GM12878 (cell line): ENCODE results near the gene MTF1. TPM values are rescaled to one million over a fixed set of nuclear protein-coding genes. Genes with fewer than 3 reads are reported as not detected.
"Not testable (repeated sequence)": the region's sequence is repeated elsewhere in the genome, so short reads cannot be mapped to it uniquely, and the experiment has no call there.

ENCODE experiments used
- ATAC-seq: fragments of 200-7000 bp; cut with Tn5 transposase; 3 replicates; pipeline ENCODE4 v1.9.1; 2020; ENCODE audit warnings: mild to moderate bottlenecking, moderate library complexity
- BruUV-seq: library from RNA; stranded (reverse); fragments of 400-500 nt; replicated peaks from 2 replicates; lab custom pipeline; 2021; lab: Mats Ljungman, UMichigan
- CTCF ChIA-PET: fragments of 300-600 bp; sonication (Branson Sonifier 250); formaldehyde crosslinking; extraction: SDS; loops from one replicate; lab custom pipeline; 2021; ENCODE audit warnings: inconsistent platforms; lab: Yijun Ruan, JAX
- POLR2A ChIA-PET: fragments of 350-600 bp; formaldehyde crosslinking; extraction: SDS; loops from one replicate; lab custom pipeline; 2021; ENCODE audit warnings: inconsistent platforms; lab: Charles Lee
- RAD21 ChIA-PET: fragments of 300-600 bp; sonication (Branson Sonifier 250); formaldehyde crosslinking; loops from one replicate; lab custom pipeline; 2023; ENCODE audit warnings: antibody characterized with exemption; ENCODE audit not compliant: unreplicated experiment; lab: Charles Lee
- SMC1A ChIA-PET: fragments of 300-600 bp; sonication (Branson Sonifier 250); formaldehyde crosslinking; loops from one replicate; lab custom pipeline; 2023; ENCODE audit not compliant: unreplicated experiment, uncharacterized antibody; lab: Charles Lee
- DNase-seq: peaks from one replicate; pipeline ENCODE4 v3.0.0-alpha.2; 2011; ENCODE audit warnings: low read depth, low spot score
- FAIRE-seq: peaks from 3 replicates; lab custom pipeline; 2011; peaks lifted over from hg19 to GRCh38; lab: Jason Lieb, UNC
- H2AFZ ChIP-seq: 2 replicates; pipeline ENCODE4 v1.6.0; 2011; ENCODE audit warnings: low read depth, low read length, control low read depth; ENCODE audit not compliant: control insufficient read depth
- H3K27ac ChIP-seq: 2 replicates; pipeline ENCODE4 v1.5.1; 2011; ENCODE audit warnings: control low read depth; ENCODE audit not compliant: control insufficient read depth, insufficient read depth
- H3K27me3 ChIP-seq, 2 experiments: replicated peaks in 1 of 2; 2 replicates each; pipeline versions ENCODE4 v1.6.0 to v1.6.1; 2011; ENCODE audit warnings: low read length in 1 of 2; ENCODE audit not compliant: control insufficient read depth in 2 of 2, insufficient read depth in 2 of 2
- H3K36me3 ChIP-seq, 2 experiments: 2 replicates each; pipeline ENCODE4 v1.5.1; 2011; ENCODE audit warnings: low read length in 1 of 2; ENCODE audit not compliant: control insufficient read depth in 2 of 2, insufficient read depth in 2 of 2
- H3K4me1 ChIP-seq: 2 replicates; pipeline ENCODE4 v1.6.1; 2011; ENCODE audit warnings: mild to moderate bottlenecking, low read length, moderate library complexity, mixed read lengths; ENCODE audit not compliant: control insufficient read depth, insufficient read depth
- H3K4me2 ChIP-seq: 2 replicates; pipeline ENCODE4 v1.6.0; 2011; ENCODE audit warnings: control low read depth; ENCODE audit not compliant: control insufficient read depth, insufficient read depth
- H3K4me3 ChIP-seq: fragments of 200-600 bp; sonication (generic); 2 replicates; pipeline ENCODE4 v1.5.1; 2016
- H3K79me2 ChIP-seq: 2 replicates; pipeline ENCODE4 v1.6.0; 2011; ENCODE audit warnings: low read length; ENCODE audit not compliant: control insufficient read depth, insufficient read depth
- H3K9ac ChIP-seq: 2 replicates; pipeline ENCODE4 v1.8.0; 2011; ENCODE audit warnings: low read length, control low read depth, mixed read lengths; ENCODE audit not compliant: control insufficient read depth, insufficient read depth
- H3K9me3 ChIP-seq: replicated peaks from 3 replicates; pipeline ENCODE4 v1.5.1; 2011; ENCODE audit warnings: mild to moderate bottlenecking, low read length; ENCODE audit not compliant: control insufficient read depth, insufficient read depth
- H4K20me1 ChIP-seq: 2 replicates; pipeline ENCODE4 v1.6.0; 2011; ENCODE audit not compliant: control insufficient read depth, insufficient read depth
- CHD1 ChIP-seq: IDR thresholded peaks from 2 replicates; pipeline ENCODE4 v1.6.1; 2012; ENCODE audit warnings: low read depth, low read length, improper control_type of control experiment
- EGR1 ChIP-seq, 2 experiments: IDR thresholded peaks; 1 replicate in 1 of 2; 2 replicates in 1 of 2; pipeline ENCODE4 v1.6.1; 2011 to 2012; ENCODE audit warnings: low read depth in 2 of 2, low read length in 2 of 2, borderline replicate concordance in 1 of 2, mild to moderate bottlenecking in 1 of 2, moderate library complexity in 1 of 2
- JUNB ChIP-seq: IDR thresholded peaks from 2 replicates; pipeline ENCODE4 v1.6.1; 2016; ENCODE audit warnings: antibody characterized with exemption, mild to moderate bottlenecking
- RAD51 ChIP-seq: fragments of 450-650 bp; IDR thresholded peaks from 2 replicates; pipeline ENCODE4 v1.6.1; 2016; ENCODE audit warnings: moderate library complexity, mild to moderate bottlenecking, inconsistent platforms
- SUPT20H ChIP-seq: IDR thresholded peaks from 2 replicates; pipeline ENCODE4 v1.6.1; 2011; ENCODE audit warnings: low read depth, mild to moderate bottlenecking, low read length, moderate library complexity, borderline replicate concordance; ENCODE audit not compliant: control insufficient read depth
- TAF1 ChIP-seq: IDR thresholded peaks from 2 replicates; pipeline ENCODE4 v1.6.1; 2011; ENCODE audit warnings: mild to moderate bottlenecking, low read depth, low read length, borderline replicate concordance
- ZZZ3 ChIP-seq: IDR thresholded peaks from 2 replicates; pipeline ENCODE4 v1.6.1; 2011; ENCODE audit warnings: low read depth; ENCODE audit not compliant: control insufficient read depth, insufficient read length
- WGBS: methylation state at CpG from one replicate; pipeline ENCODE4 v1.1.6; 2016; ENCODE audit warnings: low lambda C conversion rate; ENCODE audit not compliant: insufficient replicate concordance, insufficient coverage; ENCODE audit errors: missing lambda C conversion rate; 5-methylcytosine and 5-hydroxymethylcytosine counted together
- in situ Hi-C: fragments of 300-500 bp; cut with MboI; formaldehyde crosslinking; loops from 9 replicates; pipeline ENCODE4 v1.14.3; 2018; ENCODE audit warnings: mixed read lengths
- intact Hi-C: fragments of 100-400 bp; cut with micrococcal nuclease; formaldehyde crosslinking; loops from one replicate; pipeline ENCODE4 v1.14.2; 2022; ENCODE audit not compliant: unreplicated experiment
- polyA plus RNA-seq, 11 experiments: library from polyadenylated mRNA; depleted of rRNA in 4 of 11; unstranded in 6 of 11; stranded (reverse) in 5 of 11; fragments of >200 nt; fragmentation: Nextera tagmentation in 4 of 11; fragmentation: Illumina TruSeq in 1 of 11; extraction: Ambion mirVana in 4 of 11; extraction: Trizol in 1 of 11; gene quantifications; 1 replicate in 1 of 11; 2 replicates in 10 of 11; pipeline versions ENCODE4 v1.2.1 to v1.2.3, GENCODE V29; 2011 to 2016; ENCODE audit warnings: inconsistent platforms in 2 of 11, missing spikeins in 2 of 11, low read depth in 1 of 11
- total RNA-seq, 4 experiments: library from RNA; depleted of rRNA in 3 of 4; stranded (reverse); fragments of >200 nt in 3 of 4; fragmentation: Illumina TruSeq in 1 of 4; extraction: Trizol in 1 of 4; gene quantifications; 2 replicates each; pipeline versions ENCODE4 v1.2.1 to v1.2.3, GENCODE V29; 2013 to 2021

The MTF1 gene
- total and polyA plus RNA-seq, 10 of the 15 experiments (the other 5 are each of a cell fraction or from before 2014, with no cell fraction given): 2.2 to 20.4 (median 6.7) TPM

- ATAC-seq: peak; percentile 50; the same call in 1 of the 3 replicates
- no peaks in the 10 kb centered on the region for H4K20me1 ChIP-seq
- H2AFZ ChIP-seq: no peak overlapping the region
- in situ Hi-C loops (no loop called here), intact Hi-C loops (no loop called here)
- no TSS peak for BruUV-seq
- no peaks in the 10 kb centered on the region for H3K79me2 ChIP-seq
- no peak overlapping the region for H3K9ac ChIP-seq
- ChIA-PET SMC1A (interaction anchor here (0.9 to 1.5 kb wide), 3 partner anchors 14 to 34 kb away, joined by 3 to 4 read pairs (median 3); no protein-coding TSS in a partner anchor), CTCF (interaction anchor here (1.5 to 1.7 kb wide), 3 partner anchors 11 to 343 kb away, joined by 3 to 6 read pairs (median 3); no protein-coding TSS in a partner anchor), RAD21 (no interaction called here), POLR2A (no interaction called here)
- no peak for FAIRE-seq
- no peak overlapping the region for H3K4me3 ChIP-seq
- no peaks in the 10 kb centered on the region for H3K36me3 ChIP-seq
- no peak overlapping the region for H3K27ac ChIP-seq
- WGBS: 27% methylated on average over 4 of the region's 4 CpGs
- H3K27me3 ChIP-seq: no peaks in the 10 kb centered on the region; a peak in 1 of 4 replicates
- no peak for DNase-seq
- H3K4me1 ChIP-seq: no peaks in the 10 kb centered on the region
- no peaks in the 10 kb centered on the region for H3K9me3 ChIP-seq
- no peak overlapping the region for H3K4me2 ChIP-seq
- TF ChIP-seq CHD1: no peak
- TF ChIP-seq ZZZ3: no peak
- TF ChIP-seq EGR1 (IDR thresholded peaks at IDR 0.05; ENCODE audit: borderline replicate concordance in 1 of 2, low read depth in 2 of 2, low read length in 2 of 2): peak in 1 of 2 experiments; percentile 92; a peak in 2 of 3 replicates
- TF ChIP-seq SUPT20H: no peak
- TF ChIP-seq RAD51: no peak
- TF ChIP-seq JUNB: no peak
- no peak for TF ChIP-seq TAF1
These were observed 82.4 kb downstream of the MTF1 start for GRCh38 chr1:37776946-37777516.

DNA sequence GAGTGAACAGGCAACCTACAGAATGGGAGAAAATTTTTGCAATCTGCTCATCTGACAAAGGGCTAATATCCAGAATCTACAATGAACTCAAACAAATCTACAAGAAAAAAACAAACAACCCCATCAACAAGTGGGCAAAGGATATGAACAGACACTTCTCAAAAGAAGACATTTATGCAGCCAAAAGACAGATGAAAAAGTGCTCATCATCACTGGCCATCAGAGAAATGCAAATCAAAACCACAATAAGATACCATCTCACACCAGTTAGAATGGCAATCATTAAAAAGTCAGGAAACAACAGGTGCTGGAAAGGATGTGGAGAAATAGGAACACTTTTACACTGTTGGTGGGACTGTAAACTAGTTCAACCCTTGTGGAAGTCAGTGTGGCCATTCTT, 88.0 kb downstream of the MTF1 start:
- intact Hi-C loops, POLR2A ChIA-PET, H3K9me3 ChIP-seq, H3K9ac ChIP-seq, H3K27me3 ChIP-seq, ATAC-seq, FAIRE-seq, H3K4me2 ChIP-seq, H3K79me2 ChIP-seq, H3K4me1 ChIP-seq, RAD21 ChIA-PET, H2AFZ ChIP-seq, in situ Hi-C loops, DNase-seq, H3K4me3 ChIP-seq, H3K36me3 ChIP-seq, H3K27ac ChIP-seq, H4K20me1 ChIP-seq, BruUV-seq, SMC1A ChIA-PET, CTCF ChIA-PET: not testable (repeated sequence)
